Measurements from ENCODE around the gene FOXP2. TPM values are rescaled to one million over a fixed set of nuclear protein-coding genes. Genes with fewer than 3 reads are reported as not detected.
"Not testable (repeated sequence)": the region's sequence is repeated elsewhere in the genome, so short reads cannot be mapped to it uniquely, and the experiment has no call there.

The FOXP2 gene
- total RNA-seq, 2 experiments from 2014 or later, result not detected

- Mint-ChIP-seq H3K36me3 (no peaks in the 10 kb centered on the region), H3K4me1 (ENCODE audit: low read depth) (no peaks in the 10 kb centered on the region), H3K4me3 (no peak overlapping the region), H3K27me3 (peaks cover 1% of the 10 kb centered on the region), H3K9me3 (no peaks in the 10 kb centered on the region), H3K27ac (no peak overlapping the region)
- ChIA-PET CTCF (no interaction called here), POLR2A (no interaction called here)
- DNase-seq, result no peak
- intact Hi-C loops (cut with micrococcal nuclease), result no loop called here
These were observed 116.7 kb downstream of the FOXP2 start for GRCh38 chr7:114531326-114531725.

GRCh38 chr7:114533131-114533530, 118.5 kb downstream of the FOXP2 start:
- Mint-ChIP-seq H3K27ac (no peak overlapping the region), H3K4me1 (ENCODE audit: low read depth) (no peaks in the 10 kb centered on the region), H3K27me3 (peaks cover 4% of the 10 kb centered on the region), H3K9me3 (no peaks in the 10 kb centered on the region), H3K36me3 (no peaks in the 10 kb centered on the region), H3K4me3 (no peak overlapping the region)
- CTCF ChIA-PET, result no interaction called here
- intact Hi-C loops (cut with micrococcal nuclease), result no loop called here
- POLR2A ChIA-PET, result no interaction called here
- DNase-seq, result no peak

GRCh38 chr7:114534953-114535352, 120.3 kb downstream of the FOXP2 start:
- Mint-ChIP-seq H3K36me3 (no peaks in the 10 kb centered on the region), H3K27me3 (peaks cover 4% of the 10 kb centered on the region), H3K9me3 (no peaks in the 10 kb centered on the region), H3K4me3 (no peak overlapping the region), H3K27ac (no peak overlapping the region), H3K4me1 (ENCODE audit: low read depth) (no peaks in the 10 kb centered on the region)
- ChIA-PET POLR2A (no interaction called here), CTCF (no interaction called here)
- DNase-seq, result no peak
- intact Hi-C loops (cut with micrococcal nuclease), result no loop called here

DNA sequence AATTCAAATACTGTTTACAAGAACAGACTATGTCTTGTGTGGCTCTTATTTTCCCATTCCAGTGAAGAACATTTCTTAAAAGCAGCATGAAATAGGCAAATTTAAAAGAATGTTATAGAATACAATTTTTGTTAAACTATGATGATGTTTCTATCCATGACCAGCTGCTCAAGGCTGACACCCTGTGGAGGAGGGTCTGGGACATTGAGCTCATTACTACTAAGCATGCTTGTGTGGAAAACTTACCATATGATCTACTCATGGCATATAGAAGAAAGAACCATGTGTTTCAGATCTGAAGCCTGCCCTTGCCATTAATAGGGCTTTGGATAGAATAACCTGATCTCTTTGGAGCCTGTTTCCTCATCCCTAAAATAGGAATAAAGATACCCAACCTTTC, 125.0 kb downstream of the FOXP2 start:
- Mint-ChIP-seq H3K4me3 (no peak overlapping the region), H3K4me1 (ENCODE audit: low read depth) (no peaks in the 10 kb centered on the region), H3K27me3 (peaks cover 5% of the 10 kb centered on the region), H3K9me3 (no peaks in the 10 kb centered on the region), H3K27ac (no peak overlapping the region), H3K36me3 (no peaks in the 10 kb centered on the region)
- POLR2A ChIA-PET, result no interaction called here
- intact Hi-C loops (cut with micrococcal nuclease), result no loop called here
- CTCF ChIA-PET, result interaction anchor here (0.8 kb wide), 1 partner anchor 512 kb away, joined by 6 read pairs; no protein-coding TSS in a partner anchor
- no peak for DNase-seq

- Mint-ChIP-seq H3K4me1 (ENCODE audit: low read depth) (no peaks in the 10 kb centered on the region), H3K9me3 (no peaks in the 10 kb centered on the region), H3K27ac (no peak overlapping the region), H3K36me3 (no peaks in the 10 kb centered on the region), H3K4me3 (no peak overlapping the region), H3K27me3 (peaks cover 5% of the 10 kb centered on the region)
- intact Hi-C loops (cut with micrococcal nuclease), result no loop called here
- DNase-seq, result no peak
- ChIA-PET POLR2A (no interaction called here), CTCF (no interaction called here)
These were observed 125.7 kb downstream of the FOXP2 start for GRCh38 chr7:114540291-114540690.

GRCh38 chr7:114547346-114547745, 132.7 kb downstream of the FOXP2 start:
- H3K27ac Mint-ChIP-seq; H3K27me3 Mint-ChIP-seq; H3K4me1 Mint-ChIP-seq (ENCODE audit: low read depth); CTCF ChIA-PET; DNase-seq; intact Hi-C loops (cut with micrococcal nuclease); POLR2A ChIA-PET; H3K36me3 Mint-ChIP-seq; H3K9me3 Mint-ChIP-seq; H3K4me3 Mint-ChIP-seq: not testable (repeated sequence)

- ChIA-PET CTCF (interaction anchor here (0.6 kb wide), 1 partner anchor 23 kb away, joined by 3 read pairs; no protein-coding TSS in a partner anchor), POLR2A (no interaction called here)
- intact Hi-C loops (cut with micrococcal nuclease), result no loop called here
- DNase-seq, result no peak
- Mint-ChIP-seq H3K9me3 (no peaks in the 10 kb centered on the region), H3K27ac (no peak overlapping the region), H3K36me3 (no peaks in the 10 kb centered on the region), H3K4me1 (ENCODE audit: low read depth) (no peaks in the 10 kb centered on the region), H3K27me3 (peaks cover 6% of the 10 kb centered on the region), H3K4me3 (no peak overlapping the region)
These were observed 133.7 kb downstream of the FOXP2 start for GRCh38 chr7:114548081-114548980.

DNA sequence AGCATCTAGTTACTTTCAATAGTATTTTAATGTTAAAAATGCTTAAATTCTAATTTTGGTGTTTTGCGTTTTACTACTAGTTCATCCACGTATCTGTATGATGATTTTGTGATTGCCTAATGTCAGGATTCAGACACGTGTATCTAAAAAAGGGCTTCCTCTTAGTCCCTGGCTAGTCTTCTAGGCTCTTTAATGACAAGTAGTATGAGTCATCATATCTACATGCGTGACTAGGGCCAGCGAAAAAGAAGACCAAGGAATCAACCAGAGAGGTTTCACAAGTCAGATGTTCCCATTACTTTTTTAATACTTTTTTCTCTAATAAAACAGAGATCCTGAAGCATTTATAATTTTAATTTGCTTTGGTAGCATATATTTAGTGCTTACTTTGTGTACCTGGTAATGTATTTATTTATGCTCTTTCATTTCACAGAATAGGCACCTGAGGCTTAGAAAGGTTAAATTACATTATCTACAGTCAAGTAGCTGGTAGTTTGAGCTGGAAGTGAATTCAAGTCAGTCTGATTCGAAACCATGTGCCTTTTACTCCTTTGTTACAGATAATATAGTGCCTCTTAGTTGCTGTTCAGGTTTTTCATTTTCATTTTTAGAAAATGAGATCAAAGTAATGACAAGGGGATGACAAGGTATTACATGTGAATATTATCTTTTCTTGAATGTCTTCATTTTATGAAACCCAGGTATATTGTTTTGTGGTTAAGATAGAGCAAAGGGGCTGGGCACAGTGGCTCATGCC, 140.3 kb downstream of the FOXP2 start:
- ChIA-PET CTCF (no interaction called here), POLR2A (no interaction called here)
- DNase-seq, result no peak
- Mint-ChIP-seq H3K27ac (no peak overlapping the region), H3K4me1 (ENCODE audit: low read depth) (no peaks in the 10 kb centered on the region), H3K9me3 (no peaks in the 10 kb centered on the region), H3K27me3 (no peaks in the 10 kb centered on the region), H3K36me3 (no peaks in the 10 kb centered on the region), H3K4me3 (no peak overlapping the region)
- intact Hi-C loops (cut with micrococcal nuclease), result no loop called here

- no peak overlapping the region for H3K4me3 Mint-ChIP-seq
- DNase-seq, result no peak
- no peak overlapping the region for H3K27ac Mint-ChIP-seq
- no peaks in the 10 kb centered on the region for H3K9me3 Mint-ChIP-seq
- CTCF ChIA-PET, result no interaction called here
- no peaks in the 10 kb centered on the region for H3K27me3 Mint-ChIP-seq
- H3K4me1 Mint-ChIP-seq (ENCODE audit: low read depth), result no peaks in the 10 kb centered on the region
- no peaks in the 10 kb centered on the region for H3K36me3 Mint-ChIP-seq
- intact Hi-C loops (cut with micrococcal nuclease), result no loop called here
- POLR2A ChIA-PET, result no interaction called here
These were observed 152.8 kb downstream of the FOXP2 start for GRCh38 chr7:114567416-114567815.

- H3K27me3 Mint-ChIP-seq, result no peaks in the 10 kb centered on the region
- H3K4me1 Mint-ChIP-seq (ENCODE audit: low read depth), result no peaks in the 10 kb centered on the region
- CTCF ChIA-PET, result no interaction called here
- H3K4me3 Mint-ChIP-seq, result no peak overlapping the region
- no peaks in the 10 kb centered on the region for H3K36me3 Mint-ChIP-seq
- DNase-seq, result no peak
- no peaks in the 10 kb centered on the region for H3K9me3 Mint-ChIP-seq
- POLR2A ChIA-PET, result no interaction called here
- intact Hi-C loops (cut with micrococcal nuclease), result no loop called here
- H3K27ac Mint-ChIP-seq, result no peak overlapping the region
These were observed 154.6 kb downstream of the FOXP2 start for GRCh38 chr7:114569220-114569619.

GRCh38 chr7:114574384-114574783, 159.8 kb downstream of the FOXP2 start:
- H3K27ac Mint-ChIP-seq, result no peak overlapping the region
- CTCF ChIA-PET, result no interaction called here
- H3K27me3 Mint-ChIP-seq, result peaks cover 3% of the 10 kb centered on the region
- no peak for DNase-seq
- no peaks in the 10 kb centered on the region for H3K4me1 Mint-ChIP-seq (ENCODE audit: low read depth)
- POLR2A ChIA-PET, result no interaction called here
- intact Hi-C loops (cut with micrococcal nuclease), result no loop called here
- H3K36me3 Mint-ChIP-seq, result no peaks in the 10 kb centered on the region
- H3K9me3 Mint-ChIP-seq, result no peaks in the 10 kb centered on the region
- no peak overlapping the region for H3K4me3 Mint-ChIP-seq

DNA sequence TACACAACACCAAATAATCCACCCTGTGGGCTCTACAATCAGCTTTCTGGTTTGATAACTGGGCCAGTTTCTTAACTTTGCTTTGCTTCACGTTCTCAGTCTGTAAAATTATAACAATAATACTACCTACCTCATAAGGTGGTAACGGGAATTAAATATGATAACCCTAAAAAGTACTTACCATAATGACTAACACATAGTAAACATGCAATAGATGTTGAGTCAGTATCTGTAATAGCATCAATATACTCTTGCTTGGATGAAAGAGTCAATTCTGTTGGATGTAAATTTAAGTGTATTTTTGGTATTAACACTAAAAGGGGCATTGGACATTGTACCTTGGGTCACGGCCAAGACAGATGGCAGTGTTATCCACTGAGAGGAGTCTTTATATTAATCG, 160.5 kb downstream of the FOXP2 start:
- no peaks in the 10 kb centered on the region for H3K9me3 Mint-ChIP-seq
- intact Hi-C loops (cut with micrococcal nuclease), result no loop called here
- no peak for DNase-seq
- H3K36me3 Mint-ChIP-seq, result no peaks in the 10 kb centered on the region
- ChIA-PET POLR2A (no interaction called here), CTCF (no interaction called here)
- H3K4me1 Mint-ChIP-seq (ENCODE audit: low read depth), result no peaks in the 10 kb centered on the region
- no peak overlapping the region for H3K27ac Mint-ChIP-seq
- no peak overlapping the region for H3K4me3 Mint-ChIP-seq
- peaks cover 3% of the 10 kb centered on the region for H3K27me3 Mint-ChIP-seq

- H3K27me3 Mint-ChIP-seq; H3K9me3 Mint-ChIP-seq; H3K27ac Mint-ChIP-seq; CTCF ChIA-PET; H3K4me3 Mint-ChIP-seq; H3K4me1 Mint-ChIP-seq (ENCODE audit: low read depth); DNase-seq; H3K36me3 Mint-ChIP-seq; POLR2A ChIA-PET; intact Hi-C loops (cut with micrococcal nuclease): not testable (repeated sequence)
These were observed 166.3 kb downstream of the FOXP2 start for GRCh38 chr7:114580963-114581362.

All from activated CD4-positive, alpha-beta memory T cell treated with anti-CD3 and anti-CD28 coated beads for 36 hours (primary cell).